GM21515 (cell line): Measurements from ENCODE around the gene F5.

Experiments used
- ATAC-seq: cut with Tn5 transposase; IDR thresholded peaks from one replicate; pipeline ENCODE4 v1.9.1; 2021; ENCODE audit not compliant: unreplicated experiment

Gene F5

DNA sequence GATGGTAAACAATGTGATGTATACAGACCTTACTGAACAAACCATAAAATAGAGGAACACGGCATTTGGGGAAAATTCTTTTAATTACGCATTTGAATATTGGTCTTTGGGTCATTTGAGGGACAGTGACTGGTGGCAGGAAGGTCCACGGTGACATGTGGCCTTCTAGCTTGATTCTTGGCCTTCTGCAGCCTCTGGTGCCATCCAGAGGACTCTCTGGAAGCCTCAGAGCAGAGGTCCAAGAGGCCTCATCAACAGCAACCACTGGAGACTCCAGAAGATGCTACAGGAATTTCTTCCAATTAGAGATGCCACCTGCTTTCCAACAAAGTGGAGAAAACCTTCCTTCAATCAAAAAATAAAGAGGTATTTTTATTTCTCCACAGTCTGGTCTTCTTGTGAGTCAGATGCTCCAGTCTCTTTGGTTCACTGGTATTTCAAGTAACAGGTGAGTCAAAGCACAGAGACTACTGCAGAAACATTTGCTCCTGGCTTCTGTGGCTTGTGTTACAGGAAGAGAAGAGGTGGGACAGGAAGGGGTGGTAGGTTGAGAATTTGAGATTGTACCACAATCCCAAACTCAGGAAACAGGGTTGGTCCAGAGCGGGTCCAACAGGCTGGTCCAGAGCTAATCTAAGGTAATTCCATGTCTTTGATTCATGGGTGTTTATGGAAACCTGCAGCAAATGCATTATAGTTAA is 2.7 kb upstream of the F5 start:
- ATAC-seq, result no peak

DNA sequence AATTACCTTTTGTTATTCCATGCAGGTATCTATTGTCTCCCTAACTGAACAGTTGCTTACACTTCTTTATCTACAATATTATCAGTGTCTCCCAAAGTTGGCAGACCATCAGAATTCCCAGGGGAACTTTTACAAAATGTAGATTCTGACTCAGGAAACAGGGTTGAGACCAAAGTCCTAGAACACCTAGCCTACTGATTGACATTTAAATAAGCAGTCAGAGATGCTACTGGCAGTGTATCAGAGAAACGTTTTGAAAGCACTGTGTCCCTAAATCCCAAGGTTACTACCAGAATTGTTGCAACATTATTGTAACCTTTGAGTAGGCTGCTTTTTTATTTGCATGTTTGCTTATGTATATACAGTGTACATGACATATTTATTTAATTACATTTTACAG is 1.8 kb upstream of the F5 start:
- ATAC-seq, result no peak

- no peak for ATAC-seq
These were observed 250 bp downstream of the F5 start for GRCh38 chr1:169586067-169586394.

DNA sequence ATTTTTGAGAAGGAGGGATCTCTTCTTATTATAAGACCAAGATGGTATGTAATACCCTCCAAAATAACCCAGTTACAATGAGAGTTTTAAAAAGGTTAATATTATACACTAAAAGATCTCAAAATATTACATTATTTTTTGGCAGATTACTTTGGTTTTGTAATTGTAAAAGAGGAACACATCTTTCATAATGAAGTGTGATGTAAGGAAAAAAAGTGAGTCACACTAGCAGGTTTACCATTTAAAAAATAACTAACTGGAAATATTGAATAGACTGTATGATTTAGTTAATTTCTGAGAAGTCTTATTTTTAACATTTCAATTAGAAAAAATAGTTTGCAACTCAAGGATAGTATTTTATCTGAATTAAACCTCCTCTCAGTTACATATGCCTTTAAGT is 1.1 kb downstream of the F5 start:
- ATAC-seq, result no peak

- no peak for ATAC-seq
These were observed 1.7 kb downstream of the F5 start for GRCh38 chr1:169584483-169585144.

GRCh38 chr1:169577981-169578738 is 8.1 kb downstream of the F5 start:
- no peak for ATAC-seq

DNA sequence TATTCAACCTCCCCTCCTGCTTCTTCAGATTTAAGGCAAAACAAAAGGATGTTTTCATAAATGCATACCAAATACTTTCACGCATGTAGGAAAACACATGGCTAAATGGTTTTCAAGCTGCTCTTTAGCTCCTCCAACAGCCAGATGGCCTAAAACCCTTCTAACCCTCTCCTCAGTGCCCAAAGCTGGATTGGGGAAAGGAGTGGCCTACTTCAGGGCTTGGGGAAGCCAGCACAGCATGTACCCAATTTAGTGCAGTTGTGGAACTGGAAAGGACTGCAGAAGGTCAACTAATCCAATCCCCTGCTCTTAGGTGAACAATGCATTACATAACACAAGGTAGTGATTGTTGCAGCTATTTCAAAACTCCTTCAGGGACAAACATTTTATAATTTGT is 9.3 kb downstream of the F5 start:
- ATAC-seq, result no peak

DNA sequence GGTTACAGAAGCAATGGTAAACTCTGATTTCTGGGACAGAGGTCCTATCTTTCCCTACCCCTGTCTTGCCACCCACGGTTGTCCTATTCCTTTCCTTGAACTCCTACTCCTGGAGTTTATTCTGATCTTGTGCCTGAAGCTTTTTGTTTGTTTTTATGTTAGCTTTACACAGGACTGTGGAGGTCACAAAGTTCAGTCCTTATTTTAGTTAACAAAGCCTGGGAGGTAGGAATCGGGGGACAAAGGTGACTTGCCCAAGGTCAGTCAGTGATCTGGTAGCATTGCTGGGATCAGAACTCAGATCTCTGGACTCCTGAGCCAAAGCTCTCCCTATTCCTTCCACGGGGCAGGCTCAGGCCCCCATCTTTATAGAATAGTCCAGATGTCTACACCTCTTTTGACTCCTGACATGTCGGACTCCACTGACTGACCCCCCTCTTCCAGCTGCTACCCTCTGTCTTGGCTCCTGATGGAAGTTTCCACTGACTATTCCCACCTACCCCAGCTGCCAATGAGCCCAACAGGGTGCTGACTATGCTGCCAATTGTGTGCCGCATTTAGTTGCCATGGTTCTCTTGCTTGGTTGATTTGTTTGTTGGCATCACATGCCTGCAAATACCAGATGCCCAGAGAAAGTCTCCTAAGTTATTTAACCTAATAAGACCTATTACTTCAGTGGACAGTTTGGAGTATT is 9.9 kb downstream of the F5 start:
- ATAC-seq, result no peak

- no peak for ATAC-seq
These were observed 11.9 kb downstream of the F5 start for GRCh38 chr1:169574336-169574735.

GRCh38 chr1:169572187-169572586 is 14.1 kb downstream of the F5 start:
- ATAC-seq, result no peak

DNA sequence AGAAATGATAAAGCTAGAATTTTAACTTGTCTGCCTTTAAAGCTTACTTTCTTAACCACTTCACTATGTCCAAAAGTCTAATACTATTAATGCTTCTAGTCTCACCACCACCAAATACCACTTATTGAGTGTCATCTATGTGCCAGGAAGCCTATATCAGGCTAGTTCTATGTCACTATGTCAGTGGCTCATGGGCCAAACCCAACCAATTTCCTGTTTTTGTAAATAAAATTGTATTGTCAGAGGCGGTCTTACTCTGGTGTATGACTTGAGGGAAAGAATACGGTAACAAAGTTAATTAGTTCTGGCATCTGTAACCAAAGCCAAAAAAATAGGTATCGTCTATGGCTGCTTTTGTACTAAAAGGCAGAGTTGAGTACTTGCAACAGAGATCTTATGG is 14.8 kb downstream of the F5 start:
- no peak for ATAC-seq

DNA sequence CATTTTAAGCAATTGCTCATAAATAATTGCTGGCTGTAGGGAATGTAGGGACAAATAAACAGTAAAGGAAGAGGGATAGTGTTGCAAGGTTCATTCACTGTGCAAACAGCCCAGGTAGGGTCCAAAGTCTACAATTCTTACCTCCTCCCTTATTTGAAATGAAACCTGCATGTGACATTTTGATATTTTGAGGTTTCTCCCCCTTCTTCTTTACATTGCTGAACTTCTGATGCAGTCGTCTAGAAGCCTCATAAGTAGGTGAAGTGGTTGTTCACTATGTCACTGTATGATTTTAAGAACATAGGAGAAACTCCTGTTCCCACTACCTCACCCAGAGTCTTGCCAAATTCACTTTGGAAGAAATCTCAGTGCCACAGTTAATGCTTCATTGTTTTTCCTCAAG is 16.1 kb downstream of the F5 start:
- no peak for ATAC-seq

DNA sequence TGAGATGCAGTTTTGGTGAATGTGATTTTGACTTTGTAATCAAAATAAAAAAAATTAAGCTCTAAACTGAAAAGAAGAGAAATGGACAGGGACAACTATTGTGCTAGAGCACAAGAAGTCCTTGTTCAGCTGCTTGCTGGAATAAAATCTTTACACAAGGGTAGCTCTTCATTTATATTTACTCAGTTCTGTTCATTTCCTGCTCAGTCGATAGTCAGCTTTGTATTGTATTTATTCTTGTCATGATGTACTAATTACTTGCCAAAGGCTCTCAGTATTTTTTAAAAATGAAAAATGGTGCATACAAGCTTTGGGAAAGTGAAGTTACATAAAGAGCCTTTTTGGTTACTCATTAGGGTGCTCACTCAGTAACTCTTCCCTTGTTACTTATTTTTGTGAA is 17.8 kb downstream of the F5 start:
- no peak for ATAC-seq

DNA sequence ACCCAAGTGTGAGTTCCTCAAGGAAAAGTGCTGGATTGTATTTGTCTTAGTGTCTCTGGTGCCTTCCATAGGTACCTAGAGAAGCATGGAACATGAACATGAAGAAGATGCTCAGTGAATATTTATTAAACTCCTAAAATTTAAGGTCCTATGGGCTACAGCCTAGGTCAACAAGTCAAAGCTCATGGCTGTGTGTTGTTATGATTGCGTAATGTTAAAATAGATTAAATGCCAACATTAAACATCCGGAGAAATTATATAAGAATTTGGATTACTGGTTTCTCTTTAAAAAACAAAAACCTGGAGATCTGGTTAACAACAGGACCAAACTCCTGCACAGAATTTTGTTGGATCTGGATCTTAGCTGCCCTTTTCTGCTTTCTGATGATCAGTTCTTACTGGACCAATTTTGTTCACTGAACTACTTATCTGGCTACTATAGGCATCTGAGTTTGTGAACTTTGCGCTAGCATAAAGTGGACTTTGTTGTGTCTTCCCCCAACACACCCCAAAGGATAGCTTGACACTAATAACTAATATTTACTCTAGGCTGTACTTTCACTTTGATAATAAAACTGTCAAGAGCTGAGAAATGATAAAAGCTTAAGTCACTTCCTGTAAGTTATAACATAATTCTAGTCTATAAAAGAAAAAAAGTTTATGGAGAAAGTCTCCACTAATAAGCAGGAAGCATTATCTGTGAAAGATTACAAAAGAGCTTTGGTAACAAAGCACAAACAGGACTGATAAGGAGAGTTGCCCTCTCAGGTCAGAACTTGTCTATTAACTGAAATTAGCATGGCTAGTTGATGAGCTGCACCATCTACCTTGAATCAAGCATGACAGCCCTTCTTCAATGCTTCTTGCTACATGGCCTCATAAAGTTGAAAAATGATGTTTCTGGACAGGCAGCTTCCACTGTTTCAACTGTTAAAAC is 20.7 kb downstream of the F5 start:
- no peak for ATAC-seq

DNA sequence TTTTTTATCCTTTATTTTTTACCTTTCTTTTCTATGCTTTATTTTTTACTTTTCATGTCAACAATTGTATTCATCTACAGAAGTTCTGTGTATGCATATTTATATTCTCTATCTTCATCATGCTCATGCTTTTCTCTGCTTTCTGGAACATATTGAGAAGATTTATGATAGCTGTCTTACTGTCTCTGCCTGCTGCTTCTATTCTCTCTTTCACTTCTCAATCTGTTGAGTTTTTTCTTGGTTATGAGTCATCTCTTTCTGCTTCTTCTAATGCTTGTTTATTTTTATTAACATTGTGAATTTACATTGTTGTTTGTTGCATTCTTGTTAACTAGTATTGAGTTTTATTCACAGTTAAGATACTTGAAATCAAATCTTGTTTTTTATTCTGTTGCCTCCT is 22.6 kb downstream of the F5 start:
- no peak for ATAC-seq

DNA sequence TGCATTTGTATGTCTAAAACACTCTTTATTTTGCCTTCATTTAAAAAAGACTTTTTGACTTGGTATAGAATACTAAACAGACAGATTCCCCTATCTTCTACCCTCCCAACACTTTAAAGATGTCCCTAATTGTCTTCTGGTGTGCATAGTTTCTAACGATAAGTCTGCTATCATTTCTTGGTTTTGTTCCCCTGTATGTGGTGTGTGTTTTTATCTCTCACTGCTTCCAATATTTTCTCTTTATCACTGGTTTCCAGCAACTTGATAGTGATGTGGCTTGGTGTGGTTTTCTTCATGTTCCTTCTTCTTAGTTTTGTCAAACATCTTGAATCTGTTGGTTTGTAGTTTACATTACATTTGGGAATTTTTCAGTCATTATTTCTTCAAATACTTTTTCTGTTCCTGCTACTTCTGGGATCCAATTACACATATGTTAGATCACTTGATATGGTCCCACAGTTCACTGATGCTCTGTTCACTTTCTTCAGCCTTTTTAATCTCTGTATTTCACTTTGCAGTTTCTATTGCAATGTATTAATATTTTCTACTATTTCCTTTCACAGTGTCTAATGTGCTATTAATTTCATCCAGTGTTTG is 23.2 kb downstream of the F5 start:
- ATAC-seq, result no peak

DNA sequence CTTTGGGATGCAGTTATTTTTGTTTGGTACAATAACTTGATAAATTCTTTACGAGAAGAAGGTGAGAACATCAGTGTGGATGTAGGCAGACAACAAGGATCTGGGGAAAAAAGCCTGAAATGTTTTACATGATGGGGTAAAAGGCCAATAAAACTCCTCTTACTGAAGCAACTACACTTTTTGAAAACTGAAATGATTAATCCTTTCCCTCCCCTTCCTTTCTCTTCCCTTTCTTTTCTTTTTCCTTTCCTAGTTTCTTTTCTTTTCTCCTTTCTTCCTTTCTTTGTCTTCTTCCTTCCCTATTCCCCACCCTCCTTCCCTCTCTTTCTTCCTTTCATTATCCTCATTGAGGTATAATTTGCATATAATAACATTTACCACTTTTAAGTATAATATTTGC is 24.6 kb downstream of the F5 start:
- ATAC-seq, result no peak

GRCh38 chr1:169557131-169557530 is 29.1 kb downstream of the F5 start:
- no peak for ATAC-seq

- ATAC-seq, result no peak
These were observed 36.0 kb downstream of the F5 start for GRCh38 chr1:169550294-169550693.

GRCh38 chr1:169548282-169548681 is 38.0 kb downstream of the F5 start:
- ATAC-seq, result no peak
